DND-41 (cell line): Measurements from ENCODE around the gene DAD1.

ENCODE experiments used
- CTCF ChIP-seq: IDR thresholded peaks from 2 replicates; pipeline ENCODE4 v1.5.1; 2012; ENCODE audit warnings: borderline replicate concordance, low read length, moderate library complexity, mild to moderate bottlenecking; ENCODE audit not compliant: poor library complexity, severe bottlenecking; ENCODE audit errors: extremely low read depth
- EZH2 ChIP-seq: IDR thresholded peaks from 3 replicates; pipeline ENCODE4 v1.6.1; 2012; ENCODE audit warnings: borderline replicate concordance, low read depth, mild to moderate bottlenecking, moderate library complexity, low read length, inconsistent platforms; ENCODE audit not compliant: severe bottlenecking

- TF ChIP-seq EZH2 (no peak), CTCF (no peak)
Measured at GRCh38 chr14:22593189-22593588, 4.2 kb upstream of the DAD1 start.
